Measurements from ENCODE around the gene LRP6.

The LRP6 gene

DNA sequence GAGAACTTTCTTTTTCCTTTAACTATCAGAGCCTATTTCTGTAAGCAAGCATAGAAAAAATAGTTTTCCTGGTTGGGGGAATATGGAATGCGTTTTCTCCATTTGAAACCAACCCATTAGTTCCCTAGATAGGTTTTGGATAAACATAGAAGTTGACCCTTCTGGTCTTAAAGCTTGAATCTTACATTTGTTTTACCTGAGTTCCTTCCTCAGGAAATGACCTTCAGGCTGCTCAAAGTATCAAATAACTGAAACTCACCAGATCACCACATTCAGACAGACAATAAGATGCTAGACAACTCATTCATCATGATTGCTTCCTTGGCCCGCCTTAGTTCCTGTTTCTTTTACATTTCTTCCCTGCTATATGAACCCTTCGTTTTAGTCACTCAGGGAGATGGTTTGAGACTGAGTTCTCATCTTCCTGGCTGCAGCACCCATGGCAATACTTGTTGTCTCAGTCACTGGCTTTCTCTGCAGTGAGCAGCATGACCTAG, 52.2 kb downstream of the LRP6 start:
- DNase-seq (ENCODE audit: low read depth in 2 of 2, low spot score in 1 of 2) = no peak

DNA sequence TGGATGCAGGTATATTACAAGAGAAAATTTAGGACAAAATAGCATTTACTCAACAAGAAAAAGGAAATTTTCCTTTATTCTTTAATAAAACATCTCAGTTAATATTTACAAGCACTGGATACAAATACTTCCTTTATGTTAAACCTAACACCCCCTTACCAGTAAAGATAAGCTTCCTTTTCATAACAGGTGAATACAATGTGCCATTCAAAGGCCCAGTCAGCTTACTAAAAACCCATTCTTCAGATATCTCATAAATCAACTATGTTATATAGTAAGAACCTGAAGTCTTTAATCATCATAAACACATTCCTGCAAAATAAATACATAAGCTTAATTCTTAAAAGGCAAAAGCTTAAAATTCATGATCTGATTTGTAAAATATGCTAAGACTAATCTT, 52.6 kb downstream of the LRP6 start:
- DNase-seq (ENCODE audit: low read depth in 2 of 2, low spot score in 1 of 2) = no peak

DNA sequence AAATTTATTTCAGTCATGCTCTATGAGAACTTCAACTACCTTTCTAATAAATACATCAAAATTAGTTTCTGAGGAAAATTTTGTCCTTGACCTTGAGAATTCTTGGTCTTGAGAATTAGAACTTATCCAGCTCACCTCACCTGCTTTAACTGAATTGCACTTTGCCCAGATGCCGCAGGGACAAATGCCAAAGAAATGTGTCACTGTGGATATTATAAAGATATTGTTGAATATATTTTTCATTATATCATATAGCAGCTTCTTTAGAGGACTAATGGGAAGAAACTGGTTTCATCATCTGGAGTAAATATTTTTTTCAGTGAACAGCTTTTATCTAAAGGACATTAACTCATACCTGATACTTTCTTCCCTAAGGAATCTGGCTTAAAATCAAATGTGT, 54.1 kb downstream of the LRP6 start:
- DNase-seq (ENCODE audit: low read depth in 2 of 2, low spot score in 1 of 2) = no peak

DNA sequence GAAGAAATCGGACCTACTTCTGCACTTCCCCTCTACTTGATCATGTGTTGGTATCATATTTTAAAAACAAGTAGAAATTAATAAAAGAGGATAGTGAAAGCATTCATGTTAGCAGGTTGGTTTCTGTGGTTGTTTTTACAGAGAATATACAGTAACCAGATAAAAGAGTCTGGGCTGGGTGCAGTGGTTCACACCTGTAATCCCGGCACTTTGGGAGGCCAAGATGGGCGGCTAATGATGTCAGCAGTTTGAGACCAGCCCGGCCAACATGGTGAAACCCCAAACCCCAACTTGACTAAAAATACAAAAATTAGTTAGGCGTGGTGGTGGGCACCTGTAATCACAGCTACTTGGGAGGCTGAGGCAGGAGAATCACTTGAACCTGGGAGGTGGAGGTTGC, 55.9 kb downstream of the LRP6 start:
- no peak for DNase-seq (ENCODE audit: low read depth in 2 of 2, low spot score in 1 of 2)

DNA sequence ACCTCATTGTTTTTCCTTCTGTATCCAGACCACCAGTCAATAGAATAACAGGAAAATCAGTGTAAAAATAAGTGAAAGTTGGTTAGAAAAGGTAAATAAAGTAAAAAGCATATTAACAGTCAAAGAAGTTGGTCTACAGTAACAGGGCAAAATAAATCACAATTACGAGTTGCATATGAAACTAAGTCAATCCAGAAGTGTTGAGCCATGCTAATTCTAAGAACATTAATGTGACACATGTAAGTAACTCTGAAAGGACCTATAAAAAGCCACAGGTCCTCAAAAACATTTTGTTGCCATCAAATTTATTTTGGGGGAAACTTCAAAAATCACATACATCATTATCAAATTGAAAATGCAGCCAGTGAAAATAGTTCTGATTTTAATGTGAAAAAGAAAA, 56.4 kb downstream of the LRP6 start:
- DNase-seq (ENCODE audit: low read depth in 2 of 2, low spot score in 1 of 2) = no peak

DNA sequence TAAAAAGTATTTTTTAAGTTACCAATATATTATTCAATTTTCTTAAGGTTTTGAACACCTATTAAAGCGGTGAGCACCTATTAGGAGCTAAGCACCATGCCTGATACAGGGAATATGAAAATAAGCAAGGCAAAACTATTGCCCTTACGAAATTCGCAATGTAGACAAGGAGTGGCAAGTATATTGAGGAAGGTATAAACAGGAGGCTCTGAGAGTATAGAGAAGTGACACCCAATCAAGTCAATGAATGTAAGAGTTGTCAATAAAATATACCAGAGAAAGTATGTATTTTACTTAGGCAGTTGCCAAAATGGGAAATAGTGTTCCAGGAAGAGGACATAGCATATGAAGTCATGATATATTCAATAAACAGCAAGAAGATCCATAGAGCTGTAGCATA, 57.2 kb downstream of the LRP6 start:
- no peak for DNase-seq (ENCODE audit: low read depth in 2 of 2, low spot score in 1 of 2)

DNA sequence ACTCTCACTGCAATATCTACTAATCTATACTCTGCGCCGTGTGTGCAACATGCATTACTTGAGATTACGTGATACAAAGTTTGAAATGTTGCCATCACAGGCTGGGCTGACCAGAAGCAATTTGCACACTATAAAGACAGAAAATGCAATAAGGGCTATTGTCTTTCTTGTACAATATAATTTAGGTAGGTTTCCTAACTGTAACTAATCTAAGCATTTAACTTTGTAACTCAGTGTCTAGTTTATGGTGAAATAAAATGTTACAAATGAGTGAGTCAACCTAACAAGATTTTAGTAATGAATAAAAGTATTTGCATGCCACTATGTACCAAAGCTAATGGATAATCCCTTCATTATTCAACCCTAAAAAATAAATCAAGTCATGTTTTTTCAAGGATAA, 57.8 kb downstream of the LRP6 start:
- DNase-seq (ENCODE audit: low read depth in 2 of 2, low spot score in 1 of 2) = no peak

DNA sequence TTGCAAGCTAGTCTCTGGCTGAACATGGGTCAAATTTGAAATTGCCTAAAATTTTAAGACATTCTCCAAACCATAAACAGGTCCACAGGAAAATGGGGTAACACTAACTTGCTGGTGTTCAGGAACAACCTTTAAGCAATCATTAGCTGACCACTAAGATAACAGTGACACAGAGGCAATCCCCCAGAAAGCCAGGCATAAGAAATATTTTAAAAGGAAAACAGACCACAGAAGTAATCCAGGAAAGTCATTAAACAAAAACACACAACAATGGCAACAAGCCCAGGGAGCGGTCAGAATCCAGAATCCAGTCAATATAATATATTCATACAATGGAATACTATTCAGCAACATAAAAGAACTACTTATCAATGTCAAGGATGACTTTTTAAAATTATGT, 59.1 kb downstream of the LRP6 start:
- DNase-seq (ENCODE audit: low read depth in 2 of 2, low spot score in 1 of 2) = no peak

DNA sequence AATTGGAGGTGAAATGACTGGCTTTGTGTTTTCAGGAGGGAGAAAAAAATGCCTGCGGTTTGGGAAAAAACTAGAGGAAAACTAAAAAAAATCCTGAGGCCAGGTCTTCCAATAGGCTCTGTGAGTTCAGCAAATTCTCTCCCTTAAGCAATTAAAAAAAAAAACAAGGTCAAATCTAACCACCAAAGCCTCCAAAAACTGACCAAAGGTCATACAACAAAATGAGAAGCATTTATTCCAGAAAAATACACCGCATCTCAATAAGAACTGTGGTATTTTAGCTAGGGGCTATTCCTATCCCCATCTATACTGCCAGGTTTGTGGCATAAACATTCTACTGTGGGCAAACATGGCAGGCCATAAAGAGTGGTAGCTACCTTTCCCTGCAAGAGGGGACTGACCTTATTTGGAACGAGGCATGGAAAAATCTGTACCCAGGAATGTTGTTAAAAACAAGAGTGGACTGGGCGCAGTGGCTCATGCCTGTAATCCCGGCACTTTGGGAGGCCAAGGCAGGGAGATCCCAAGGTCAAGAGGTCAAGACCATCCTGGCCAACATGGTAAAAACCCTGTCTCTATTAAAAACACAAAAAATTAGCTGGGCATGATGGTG, 60.0 kb downstream of the LRP6 start:
- no peak for DNase-seq (ENCODE audit: low read depth in 2 of 2, low spot score in 1 of 2)

DNA sequence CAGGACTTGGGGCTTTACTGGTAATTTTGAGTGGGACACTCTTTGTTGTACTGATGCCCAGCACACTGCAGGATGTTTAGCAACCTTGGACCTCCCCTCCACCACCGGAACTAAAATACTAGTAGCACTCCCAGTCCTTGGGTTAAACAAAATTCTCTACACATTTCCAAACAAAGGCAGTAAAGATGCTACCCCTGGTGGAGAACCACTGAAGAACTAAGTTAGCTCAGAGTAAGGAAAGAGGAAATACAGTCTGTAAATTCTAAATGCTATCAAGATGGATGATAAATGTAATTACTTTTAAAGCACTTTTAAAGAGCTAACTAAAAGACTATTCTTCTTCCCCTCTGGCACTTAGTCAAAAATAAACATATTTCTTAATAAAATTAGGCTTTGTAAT, 64.1 kb downstream of the LRP6 start:
- no peak for DNase-seq (ENCODE audit: low read depth in 2 of 2, low spot score in 1 of 2)

DNA sequence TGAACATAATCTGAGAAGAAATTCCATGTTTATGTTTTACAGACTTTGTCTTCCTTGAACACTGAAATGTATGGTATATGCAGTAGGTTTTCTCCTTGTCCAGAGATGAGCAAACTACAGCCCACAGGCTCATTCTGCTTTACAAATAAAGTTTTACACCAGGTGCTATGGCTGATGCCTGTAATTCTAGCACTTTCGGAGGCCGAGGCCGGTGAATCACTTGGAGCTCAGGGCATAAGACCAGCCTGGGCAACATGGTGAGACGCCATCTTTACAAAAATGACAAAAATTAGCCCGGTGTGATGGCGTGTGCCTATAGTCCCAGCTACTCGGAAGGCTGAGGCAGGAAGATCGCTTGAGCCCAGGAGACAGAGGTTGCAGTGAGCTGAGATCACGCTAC, 64.7 kb downstream of the LRP6 start:
- no peak for DNase-seq (ENCODE audit: low read depth in 2 of 2, low spot score in 1 of 2)

DNA sequence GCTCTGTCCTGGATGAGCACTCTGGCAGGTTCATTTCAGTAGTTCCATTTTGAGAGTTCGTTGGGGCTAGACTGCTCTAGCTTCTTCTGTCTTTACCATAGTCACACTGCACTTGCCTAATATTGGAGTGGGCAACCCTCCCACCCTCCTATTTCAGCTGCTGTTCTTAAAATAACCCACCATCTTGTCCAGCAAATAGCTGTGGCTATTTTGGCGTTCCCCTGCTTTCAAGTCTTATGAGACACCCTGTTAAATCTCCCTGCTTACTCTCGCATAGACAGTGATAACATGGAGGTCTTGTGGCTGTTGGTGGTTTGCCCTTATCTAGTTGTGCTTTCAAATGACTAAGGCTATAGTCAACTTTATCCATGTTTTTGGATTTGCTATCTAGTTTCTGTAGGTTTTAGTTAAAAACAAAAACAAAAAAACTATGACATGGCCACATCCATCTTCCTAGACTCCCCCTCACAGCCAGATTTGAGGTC, 65.5 kb downstream of the LRP6 start:
- DNase-seq (ENCODE audit: low read depth in 2 of 2, low spot score in 1 of 2) = no peak

DNA sequence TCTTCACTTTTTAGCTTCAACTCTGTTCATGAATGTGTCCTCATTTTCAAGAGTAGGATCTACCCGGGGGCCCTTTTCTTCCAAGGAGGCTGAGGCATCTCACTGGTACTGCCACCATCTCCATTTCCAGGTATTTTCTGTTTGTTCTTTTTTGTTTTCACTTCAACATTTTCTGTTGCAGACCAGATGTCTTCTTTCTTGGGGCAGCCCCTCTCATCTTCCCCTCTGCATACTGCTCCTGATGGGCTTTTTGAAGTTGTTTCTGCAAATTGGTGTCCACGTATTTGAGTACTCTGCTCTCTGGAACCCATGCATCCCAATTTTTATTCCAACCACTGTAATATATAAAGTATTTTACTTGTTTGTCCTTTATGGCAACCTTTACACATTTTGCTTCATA, 66.5 kb downstream of the LRP6 start:
- DNase-seq (ENCODE audit: low read depth in 2 of 2, low spot score in 1 of 2) = no peak

DNA sequence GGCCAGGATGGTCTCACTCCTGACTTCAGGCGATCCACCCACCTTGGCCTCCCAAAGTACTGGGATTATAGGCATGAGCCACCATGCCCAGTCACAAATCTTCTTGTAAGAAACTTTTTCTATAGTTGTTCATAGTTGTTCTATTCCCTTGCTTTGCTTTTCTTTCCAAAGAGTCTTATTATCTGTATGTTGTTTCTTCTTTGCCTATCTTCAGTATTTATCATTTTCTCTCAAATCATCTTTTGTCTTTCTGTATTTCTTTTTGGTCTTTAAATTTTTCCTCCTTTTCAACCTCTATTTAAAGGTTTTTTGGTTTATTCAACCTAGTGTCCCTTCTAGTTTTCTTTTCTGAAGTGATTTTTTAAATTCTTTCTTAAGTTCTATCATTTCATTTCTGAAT, 68.7 kb downstream of the LRP6 start:
- no peak for DNase-seq (ENCODE audit: low read depth in 2 of 2, low spot score in 1 of 2)

DNA sequence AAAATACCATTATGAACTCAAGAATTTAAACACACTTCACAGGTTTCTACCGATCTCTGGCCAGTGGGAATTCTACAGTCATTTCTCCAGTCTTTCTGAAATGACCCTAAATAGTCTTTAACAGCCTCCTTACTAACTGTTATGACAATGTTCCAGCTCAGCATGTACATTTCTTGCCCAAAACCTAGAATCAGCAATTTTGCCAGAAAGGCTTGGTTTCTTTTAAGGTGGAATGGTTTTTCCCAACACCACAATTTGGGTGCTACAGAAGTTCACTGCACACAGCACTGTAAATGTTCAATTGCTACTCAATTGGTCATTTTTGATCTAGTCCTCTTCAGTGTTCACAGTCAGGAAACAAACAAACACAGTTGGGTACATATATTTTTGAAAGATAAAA, 69.7 kb downstream of the LRP6 start:
- no peak for DNase-seq (ENCODE audit: low read depth in 2 of 2, low spot score in 1 of 2)

DNA sequence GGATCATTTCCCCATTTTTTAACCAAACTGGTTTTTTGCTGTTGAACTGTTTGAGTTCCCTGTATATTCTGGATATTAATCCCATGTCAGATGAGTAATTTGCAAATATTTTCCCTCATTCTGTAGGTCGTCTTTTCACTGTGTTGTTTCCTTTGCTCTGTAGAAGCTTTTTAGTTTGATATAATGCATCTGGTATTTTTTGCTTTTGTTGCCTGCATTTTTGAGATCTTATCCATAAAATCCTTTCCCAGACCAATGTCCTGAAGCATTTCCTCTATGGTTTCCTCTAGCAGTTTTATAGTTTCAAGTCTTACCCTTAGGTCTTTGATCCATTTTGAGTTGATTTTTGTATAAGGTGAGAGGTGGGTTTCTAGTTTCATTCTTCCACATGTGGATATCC, 71.3 kb downstream of the LRP6 start:
- no peak for DNase-seq (ENCODE audit: low read depth in 2 of 2, low spot score in 1 of 2)

DNA sequence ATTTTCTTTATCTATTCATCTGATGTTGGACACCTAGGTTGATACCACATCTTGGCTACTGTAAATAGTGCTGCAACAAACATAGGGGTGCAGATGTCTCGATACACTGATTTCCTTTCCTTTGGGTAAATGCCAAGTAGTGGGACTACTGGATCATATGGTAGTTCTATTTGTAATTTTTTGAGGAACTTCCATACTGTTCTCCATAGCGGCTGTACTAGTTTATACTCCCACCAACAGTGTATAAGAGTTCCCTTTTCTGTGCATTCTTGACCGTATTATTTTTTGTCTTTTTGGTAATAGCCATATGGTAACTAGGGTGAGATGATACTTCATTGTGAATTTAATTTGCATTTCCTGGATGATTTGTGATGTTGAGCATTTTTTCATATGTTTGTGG, 71.8 kb downstream of the LRP6 start:
- DNase-seq (ENCODE audit: low read depth in 2 of 2, low spot score in 1 of 2) = no peak

DNA sequence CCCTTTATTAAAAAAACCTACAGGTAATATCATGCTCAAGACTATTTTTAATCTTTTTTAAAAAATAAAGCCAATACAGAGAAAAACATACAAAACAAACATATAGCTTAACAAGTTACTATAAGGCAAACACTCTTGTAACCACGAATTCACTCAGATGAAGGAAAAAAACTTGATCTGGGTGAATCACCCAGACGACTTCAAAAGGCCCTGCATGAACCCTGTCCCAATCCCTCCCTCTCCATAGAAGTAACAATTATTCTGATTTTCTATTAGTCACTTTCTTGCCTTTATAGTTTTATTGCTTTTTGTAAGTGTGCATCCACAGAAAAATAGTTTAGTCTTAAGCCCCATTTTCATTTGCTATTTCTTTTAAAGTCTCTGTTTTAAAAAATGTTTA, 72.6 kb downstream of the LRP6 start:
- DNase-seq (ENCODE audit: low read depth in 2 of 2, low spot score in 1 of 2) = no peak

DNA sequence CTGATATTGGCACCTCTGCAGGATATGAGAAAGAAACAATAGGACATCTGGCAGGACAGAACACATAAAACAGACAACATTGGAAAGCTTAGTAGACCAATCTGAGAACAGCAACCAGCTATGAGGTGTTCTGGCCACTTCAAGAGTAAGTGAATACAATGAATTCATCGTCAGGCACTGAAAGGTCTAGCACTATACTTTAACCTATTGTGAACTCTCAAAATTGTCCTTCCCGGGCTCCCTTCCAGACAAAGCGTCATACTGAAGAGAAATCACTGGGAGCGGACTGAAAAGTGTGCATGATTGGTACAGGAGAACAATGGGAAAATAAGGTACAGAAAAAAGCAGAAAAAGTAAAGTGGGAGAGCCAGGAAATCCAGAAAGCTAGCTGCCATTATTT, 75.8 kb downstream of the LRP6 start:
- no peak for DNase-seq (ENCODE audit: low read depth in 2 of 2, low spot score in 1 of 2)

DNA sequence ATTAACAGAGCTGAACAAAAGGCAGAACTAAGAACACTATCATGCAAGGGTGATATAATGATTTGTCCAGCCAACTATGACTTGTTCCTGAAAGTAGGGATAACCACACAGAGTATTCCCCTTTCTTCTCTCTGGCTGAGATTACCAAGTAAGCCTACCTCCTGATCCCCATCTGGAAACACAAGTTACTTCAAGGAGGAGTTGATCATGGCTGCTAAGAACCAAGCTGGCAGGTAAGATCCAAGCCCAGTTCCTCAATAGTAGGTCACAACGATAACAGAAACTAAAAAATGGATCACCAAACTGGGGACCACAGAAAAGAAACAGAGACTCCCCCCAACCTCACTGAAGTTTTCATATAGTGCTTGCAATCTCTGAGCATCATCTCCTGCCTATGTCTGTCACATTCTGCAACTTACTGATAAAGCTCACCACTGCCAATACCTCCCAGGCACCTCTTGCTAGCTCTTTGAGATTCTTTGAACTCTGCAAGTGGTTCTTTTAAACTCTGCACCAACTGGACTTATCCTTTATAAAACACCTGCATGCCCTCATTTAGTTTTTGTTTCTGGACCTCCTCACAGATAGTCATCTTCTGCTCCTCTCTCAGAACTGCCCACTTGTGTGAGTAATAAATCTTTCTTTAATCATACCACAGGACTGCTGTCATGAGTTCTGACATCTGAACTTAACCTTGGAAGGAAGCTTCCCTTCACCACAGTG, 76.6 kb downstream of the LRP6 start:
- DNase-seq (ENCODE audit: low read depth in 2 of 2, low spot score in 1 of 2) = no peak

DNA sequence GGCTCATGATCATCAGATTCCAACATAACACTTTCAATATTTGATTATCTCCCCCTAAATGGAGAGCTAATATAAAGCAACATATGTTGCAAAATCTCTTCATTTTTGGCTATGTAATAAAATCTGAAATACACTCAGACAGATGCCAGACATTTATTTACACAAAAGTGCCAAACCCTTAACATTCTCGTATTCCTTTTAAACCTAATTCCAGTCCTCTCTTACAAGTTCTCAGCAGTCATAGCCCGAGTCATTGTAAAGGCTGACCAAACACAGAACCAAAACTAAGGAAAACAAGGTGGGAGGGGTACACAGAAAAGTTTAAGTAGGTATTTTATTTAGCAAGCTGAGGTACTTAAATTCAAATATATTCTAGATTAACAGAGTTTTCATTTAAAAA, 81.4 kb downstream of the LRP6 start:
- no peak for DNase-seq (ENCODE audit: low read depth in 2 of 2, low spot score in 1 of 2)

DNA sequence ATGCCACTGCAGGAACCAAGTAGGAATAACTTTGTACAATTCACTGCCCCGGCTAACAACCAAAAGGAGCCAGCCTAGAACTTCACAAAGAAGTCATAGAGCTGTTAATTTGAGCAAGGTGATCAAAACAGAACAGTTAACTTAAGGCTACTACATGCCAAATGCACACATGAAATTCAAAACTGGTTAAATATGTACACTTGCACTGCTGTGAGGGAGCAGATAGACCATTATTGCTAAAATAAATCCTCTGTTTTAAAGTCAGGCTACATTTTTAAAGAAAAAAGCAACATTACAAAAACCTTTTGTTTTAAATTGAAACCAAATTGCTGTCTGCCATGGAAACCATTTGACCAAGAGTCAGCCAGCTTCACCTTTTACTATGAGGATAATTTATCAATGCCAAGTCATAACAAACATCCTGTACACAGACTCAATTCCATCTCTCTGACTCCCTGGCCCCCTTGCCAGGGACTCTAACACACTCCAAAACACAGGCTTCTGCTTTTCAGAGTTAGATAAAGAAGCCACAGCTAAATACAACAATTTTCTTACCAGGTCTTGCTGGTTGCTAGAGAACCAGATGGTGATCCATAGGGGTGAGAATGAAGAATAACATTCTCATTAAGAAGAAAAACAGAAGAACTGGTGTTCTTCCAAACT, 84.0 kb downstream of the LRP6 start:
- no peak for DNase-seq (ENCODE audit: low read depth in 2 of 2, low spot score in 1 of 2)

All from stimulated activated CD8-positive, alpha-beta memory T cell treated with anti-CD3 and anti-CD28 coated beads, Interleukin-4, amount 100 ng/mL, for 4 hours (primary cell).